Erythroblast (primary cell): ENCODE results near the gene CHRNA1.

ENCODE experiments used
- GATA1 ChIP-seq: IDR thresholded peaks from 2 replicates; pipeline ENCODE4 v1.6.1; 2011; ENCODE audit warnings: low read depth, mild to moderate bottlenecking, control low read depth, low read length, moderate library complexity
- POLR2A ChIP-seq: IDR thresholded peaks from 2 replicates; pipeline ENCODE4 v1.6.1; 2011; ENCODE audit warnings: mild to moderate bottlenecking, low read length

GRCh38 chr2:174812037-174812436, 47.8 kb upstream of the CHRNA1 start:
- no peak for TF ChIP-seq POLR2A
- TF ChIP-seq GATA1 = no peak
